NCI-H2171 (cell line): ENCODE measurements around the gene DOK7.

ENCODE experiments used
- DNase-seq: peaks from one replicate; lab custom pipeline; 2025; lab: John Stamatoyannopoulos, UW

DOK7 gene, protein sequence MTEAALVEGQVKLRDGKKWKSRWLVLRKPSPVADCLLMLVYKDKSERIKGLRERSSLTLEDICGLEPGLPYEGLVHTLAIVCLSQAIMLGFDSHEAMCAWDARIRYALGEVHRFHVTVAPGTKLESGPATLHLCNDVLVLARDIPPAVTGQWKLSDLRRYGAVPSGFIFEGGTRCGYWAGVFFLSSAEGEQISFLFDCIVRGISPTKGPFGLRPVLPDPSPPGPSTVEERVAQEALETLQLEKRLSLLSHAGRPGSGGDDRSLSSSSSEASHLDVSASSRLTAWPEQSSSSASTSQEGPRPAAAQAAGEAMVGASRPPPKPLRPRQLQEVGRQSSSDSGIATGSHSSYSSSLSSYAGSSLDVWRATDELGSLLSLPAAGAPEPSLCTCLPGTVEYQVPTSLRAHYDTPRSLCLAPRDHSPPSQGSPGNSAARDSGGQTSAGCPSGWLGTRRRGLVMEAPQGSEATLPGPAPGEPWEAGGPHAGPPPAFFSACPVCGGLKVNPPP

DNA sequence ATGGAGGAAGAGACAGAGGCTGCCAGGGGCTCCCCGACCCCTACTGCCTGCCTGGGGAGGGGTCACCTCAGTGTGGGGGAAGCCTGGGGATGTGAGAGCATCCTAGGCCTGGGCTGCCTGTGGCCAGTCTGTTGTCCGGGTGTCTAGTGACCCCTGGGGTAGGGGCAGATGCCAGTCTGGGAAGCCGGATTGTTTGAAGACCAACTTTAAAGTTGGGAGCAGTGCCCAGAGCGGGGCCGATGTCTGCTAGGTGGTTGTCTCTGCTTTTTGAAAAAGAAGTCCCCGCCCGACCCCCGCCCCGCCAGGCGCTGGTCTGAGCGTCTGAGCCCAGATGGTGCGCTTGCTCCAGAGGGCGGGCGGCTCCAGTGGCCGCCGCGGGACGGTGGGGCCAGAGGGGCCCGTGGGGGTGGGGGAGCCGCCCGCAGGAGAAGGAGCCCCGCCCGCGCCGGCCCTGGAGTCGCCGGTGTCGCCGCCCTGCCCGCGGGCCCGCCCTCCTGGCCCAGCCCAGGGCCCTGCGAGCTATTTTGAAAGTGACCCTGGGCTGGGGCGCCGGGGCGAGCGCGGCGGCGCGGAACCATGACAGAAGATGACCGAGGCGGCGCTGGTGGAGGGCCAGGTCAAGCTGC lies at the start of gene DOK7:
Gene DOK7, plus strand, starts transcription at position 517 of the 626 bp plus-strand sequence. Its CDS starts 70 bp downstream, at position 587.
- no peak for DNase-seq

DNA sequence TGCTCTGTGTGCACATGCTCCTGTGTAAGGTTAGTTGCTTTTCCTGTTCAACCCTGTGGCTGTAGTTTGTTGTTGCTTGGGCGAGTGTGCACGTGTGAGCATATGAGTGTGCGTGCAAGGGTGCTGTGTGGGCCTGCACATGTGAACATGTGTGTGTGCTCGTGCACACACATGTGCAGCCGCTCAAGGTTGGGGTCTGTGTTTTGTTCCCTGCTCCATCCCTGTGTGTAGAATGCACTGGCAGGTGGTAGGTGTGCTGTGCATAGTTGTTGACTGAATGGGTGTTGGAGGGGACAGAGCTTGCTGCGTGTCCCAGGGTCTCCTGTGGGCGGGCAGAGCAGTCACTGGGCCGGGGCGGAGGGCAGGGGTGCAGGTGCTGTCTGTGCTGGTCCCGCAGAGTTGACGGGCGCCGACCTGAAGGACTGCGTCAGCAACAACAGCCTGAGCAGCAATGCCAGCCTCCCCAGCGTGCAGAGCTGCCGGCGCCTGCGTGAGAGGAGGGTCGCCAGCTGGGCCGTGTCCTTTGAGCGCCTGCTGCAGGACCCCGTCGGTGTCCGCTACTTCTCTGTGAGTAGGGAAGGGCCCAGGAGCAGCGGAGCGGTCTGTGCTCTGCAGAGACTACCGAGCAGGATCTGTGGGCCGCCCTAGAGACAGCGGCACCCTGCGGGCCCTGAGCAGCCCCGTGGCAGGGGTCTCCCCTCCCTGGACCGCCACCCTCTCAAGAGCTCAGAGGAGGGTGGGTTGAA lies 49.3 kb upstream of the DOK7 start:
- DNase-seq, result no peak

DNA sequence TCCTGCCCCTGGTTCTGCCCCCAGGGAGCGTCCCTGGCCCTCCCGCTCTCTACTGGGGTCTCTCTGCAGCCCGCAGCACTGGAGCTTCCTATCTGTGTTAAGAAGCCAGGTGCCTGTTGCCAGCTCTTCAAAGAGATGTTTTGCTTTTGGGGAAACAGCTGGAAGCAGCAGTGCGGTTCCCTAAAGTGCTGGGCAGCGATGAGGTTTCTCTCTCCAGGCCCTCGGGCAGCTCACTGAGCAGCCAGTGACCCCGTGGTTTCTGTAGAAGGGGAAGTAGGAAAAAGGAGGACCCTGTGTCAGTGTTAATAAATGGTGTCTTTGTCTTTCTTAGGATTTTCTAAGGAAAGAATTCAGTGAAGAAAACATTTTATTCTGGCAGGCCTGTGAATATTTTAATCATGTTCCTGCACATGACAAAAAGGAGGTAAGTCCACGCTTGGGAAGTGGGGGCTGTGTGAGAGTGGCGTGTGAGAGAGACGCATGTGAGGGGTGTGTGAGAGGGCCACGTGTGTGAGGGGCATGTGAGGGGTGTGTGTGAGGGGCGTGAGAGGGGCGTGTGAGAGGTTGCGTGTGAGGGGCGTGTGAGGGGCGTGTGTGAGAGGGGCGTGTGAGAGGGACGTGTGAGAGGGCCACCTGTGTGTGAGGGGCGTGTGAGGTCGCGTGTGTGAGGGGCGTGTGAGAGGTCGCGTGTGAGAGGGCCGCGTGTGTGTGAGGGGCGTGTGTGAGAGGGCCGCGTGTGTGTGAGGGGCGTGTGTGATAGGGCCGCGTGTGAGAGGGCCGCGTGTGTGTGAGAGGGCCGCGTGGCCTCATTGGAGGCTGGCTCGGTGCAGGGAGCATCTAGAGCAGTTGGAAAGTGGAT lies 48.5 kb upstream of the DOK7 start:
- no peak for DNase-seq

DNA sequence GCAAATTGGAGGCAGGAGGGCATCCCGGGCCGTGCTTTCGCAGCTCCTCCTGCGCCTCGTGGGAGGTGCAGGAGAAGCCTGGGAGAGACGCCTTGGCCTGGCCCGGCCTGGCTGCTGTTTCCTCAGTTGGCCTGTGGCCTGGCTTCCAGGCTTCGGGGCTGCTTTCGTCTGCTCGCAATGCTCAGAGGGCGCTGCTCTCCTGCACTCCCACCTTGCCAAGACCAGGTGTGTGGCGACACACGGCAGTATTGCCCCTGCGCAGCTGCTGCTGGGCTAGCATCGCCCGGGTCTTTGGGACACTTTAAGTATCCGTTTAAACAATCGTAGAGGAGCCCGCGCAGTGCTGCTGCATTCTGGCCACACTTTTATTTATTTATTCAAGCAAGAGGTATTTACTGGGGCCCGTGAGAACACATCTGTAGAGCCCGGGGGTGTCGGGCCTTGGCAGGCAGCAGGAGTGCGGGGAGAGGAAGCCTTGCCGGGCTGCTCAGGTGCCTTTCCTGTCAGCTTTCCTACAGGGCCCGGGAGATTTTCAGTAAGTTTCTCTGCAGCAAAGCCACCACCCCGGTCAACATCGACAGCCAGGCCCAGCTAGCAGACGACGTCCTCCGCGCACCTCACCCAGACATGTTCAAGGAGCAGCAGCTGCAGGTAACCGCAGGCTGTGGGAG lies 47.5 kb upstream of the DOK7 start:
- no peak for DNase-seq

DNA sequence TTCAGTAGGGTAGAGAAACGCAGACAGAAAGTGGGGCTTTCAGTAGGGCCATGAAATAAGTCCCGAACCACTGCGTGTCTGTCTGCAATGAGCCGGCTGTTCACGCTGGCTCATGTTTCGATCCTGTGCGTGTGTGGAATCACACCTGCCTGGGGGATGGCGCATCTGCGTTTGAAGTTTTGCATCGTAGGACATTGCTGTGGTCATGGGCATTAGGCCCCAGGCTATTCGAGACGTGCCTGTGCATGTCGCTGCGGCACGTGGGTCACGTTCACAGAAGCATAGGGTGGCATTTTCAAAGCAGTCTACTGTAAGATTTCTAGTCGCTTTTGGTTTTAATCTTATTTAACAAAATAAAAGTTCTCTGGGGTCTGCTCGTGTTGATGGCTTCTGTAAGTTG lies 46.8 kb upstream of the DOK7 start:
- DNase-seq, result no peak

DNA sequence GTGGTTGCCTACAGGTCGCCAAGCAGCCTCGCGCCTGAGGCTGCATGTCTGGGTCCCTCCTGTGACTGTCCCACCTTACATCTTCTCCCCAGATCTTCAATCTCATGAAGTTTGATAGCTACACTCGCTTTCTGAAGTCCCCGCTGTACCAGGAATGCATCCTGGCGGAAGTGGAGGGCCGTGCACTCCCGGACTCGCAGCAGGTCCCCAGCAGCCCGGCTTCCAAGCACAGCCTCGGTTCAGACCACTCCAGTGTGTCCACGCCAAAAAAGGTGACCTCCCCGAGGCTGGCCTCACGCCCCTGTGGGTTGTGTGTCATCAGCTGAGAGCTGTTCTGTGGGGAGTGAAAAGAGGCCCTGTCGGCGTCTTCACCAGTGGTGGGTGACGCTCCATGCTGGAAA lies 46.3 kb upstream of the DOK7 start:
- no peak for DNase-seq

DNA sequence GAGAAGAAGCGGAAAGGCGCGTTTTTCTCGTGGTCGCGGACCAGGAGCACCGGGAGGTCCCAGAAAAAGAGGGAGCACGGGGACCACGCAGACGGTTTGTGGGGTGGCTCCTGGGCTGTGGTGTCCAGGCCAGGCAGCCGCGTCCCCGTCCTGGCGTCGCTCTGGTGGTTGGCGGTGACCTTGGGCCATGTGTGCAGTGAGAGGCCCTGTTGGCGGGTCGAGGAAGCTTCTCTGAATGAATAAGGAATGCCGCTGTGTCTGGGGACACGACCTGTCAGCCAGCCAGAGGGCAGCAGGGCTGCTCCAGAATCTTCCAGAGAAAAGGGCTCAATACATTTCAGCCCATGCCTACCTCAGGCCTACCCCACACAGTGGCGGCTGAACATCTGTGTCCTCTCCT lies 45.7 kb upstream of the DOK7 start:
- DNase-seq, result no peak

DNA sequence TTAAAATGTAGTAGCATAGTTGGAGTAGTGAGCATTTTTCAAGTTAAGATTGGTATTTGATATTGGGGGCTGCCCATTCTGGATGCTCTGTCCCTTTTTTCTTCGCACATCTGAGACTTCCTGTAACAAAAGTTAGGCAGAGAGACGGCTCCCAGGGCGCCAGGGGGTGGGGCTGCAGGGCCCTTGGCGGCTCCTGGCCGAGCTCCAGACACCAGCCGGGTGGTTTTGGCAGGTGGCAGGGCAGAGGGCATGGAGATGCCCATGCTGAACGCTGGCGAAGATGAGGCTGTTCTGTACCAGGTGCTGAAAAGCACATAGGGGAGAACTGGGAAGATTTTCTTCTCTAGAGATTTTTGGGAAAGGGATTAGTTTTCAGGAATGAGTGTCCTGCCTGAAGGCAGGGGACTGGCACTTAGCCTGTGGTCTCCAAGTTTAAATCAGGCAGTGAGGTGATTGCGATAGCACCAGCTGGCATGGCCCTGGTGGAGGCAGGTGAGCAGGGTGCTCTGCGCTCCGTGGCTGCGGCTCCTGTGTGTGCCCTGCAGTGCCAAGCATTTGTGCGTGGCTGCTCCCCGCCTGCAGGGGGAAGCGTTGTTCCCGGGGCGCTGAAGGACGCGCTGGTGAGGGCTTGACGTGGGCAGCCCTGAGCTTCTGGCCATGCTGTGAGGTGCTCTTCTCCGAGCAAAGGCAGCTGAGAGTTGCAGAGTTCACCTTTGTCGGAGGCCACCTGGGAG lies 44.9 kb upstream of the DOK7 start:
- no peak for DNase-seq

DNA sequence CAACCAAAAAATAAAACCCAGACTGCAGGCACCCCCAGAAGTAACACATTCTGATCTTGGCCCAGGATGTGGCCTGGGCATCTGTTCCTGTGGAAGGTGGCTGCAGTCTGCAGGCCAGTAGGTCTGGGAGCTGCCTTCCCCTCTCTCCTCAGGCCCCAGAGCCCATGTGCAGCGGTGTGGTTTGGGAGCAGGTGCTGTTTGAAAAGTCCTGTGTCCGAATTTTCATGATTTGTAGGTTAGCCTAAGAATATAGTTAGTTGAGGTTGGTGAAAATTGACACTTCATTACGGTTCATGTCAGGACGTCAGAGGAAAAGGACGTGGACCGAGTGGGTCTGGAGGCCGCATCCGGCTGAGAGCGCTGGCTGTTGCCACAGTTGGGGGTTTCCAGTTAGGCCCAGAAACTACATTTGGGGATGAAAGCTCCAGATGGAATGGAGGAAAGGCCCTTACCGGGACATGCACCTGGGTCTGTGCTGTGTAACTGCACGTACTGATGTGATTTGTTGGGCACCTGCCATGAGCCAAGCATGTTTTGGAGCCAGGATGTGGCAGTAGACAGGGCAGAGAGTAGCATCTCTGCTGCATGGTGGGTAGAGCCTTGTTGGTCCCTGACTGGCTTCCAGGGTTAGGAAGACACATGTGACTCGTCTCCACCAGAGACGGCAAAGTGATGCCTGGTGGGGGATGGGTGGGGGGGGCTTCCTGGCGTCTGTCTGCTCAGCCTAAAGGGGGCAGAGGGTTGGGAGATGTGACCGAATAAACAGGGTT lies 43.1 kb upstream of the DOK7 start:
- no peak for DNase-seq

DNA sequence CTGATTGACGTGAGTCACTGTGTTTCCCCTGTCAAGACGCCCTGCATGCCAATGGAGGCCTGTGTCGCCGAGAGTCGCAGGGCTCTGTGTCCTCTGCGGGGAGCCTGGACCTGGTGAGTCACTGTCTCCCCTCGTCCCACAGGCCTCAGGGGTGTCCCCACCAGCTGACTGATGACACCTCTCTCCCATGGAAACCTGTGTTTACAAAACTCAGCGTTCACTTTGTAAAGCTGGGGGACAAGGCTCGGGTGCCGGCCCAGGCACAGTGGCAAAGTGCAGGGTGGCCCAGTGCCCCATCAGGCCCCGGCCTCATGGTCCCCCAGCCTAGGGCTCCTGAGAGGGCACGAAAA lies 42.5 kb upstream of the DOK7 start:
- no peak for DNase-seq

DNA sequence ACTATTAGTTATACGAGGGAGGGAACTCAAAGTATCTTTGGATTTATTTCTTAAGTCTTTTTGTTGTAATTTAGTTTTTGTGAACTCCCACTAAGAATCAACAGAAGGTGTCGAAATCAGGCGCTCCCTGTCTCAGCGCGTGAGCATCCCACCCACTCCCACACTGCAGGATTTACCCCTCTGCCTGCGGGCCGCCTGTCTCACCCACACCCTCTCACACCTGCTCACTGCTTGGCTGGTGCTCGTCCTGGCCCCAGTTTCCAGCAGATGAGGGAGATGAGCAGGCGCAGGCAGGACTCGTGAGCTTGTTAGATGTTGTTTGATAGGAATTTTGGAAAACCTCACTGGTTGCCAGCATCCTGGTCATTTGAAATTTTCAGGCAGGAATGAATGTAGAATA lies 42.1 kb upstream of the DOK7 start:
- DNase-seq, result no peak

DNA sequence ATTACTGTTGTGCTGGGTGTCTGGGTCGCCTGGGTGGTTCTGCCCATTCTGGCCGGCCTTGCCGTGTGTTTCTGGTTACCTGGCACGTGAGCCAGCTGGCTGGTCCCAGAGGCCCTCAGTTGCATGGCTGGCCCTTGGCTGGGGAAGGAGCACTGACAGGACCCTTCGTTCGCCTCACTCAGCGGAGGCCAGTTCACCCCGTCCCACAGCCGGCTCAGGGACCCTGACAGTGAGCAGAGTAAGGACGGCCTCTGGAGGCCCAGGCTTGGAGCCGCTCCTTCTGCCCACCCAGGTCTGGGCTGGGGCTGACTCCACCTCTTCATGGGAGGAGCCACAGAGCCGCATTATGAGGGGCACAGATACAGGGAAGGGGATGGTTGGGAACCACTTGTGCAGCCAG lies 41.6 kb upstream of the DOK7 start:
- DNase-seq, result no peak

DNA sequence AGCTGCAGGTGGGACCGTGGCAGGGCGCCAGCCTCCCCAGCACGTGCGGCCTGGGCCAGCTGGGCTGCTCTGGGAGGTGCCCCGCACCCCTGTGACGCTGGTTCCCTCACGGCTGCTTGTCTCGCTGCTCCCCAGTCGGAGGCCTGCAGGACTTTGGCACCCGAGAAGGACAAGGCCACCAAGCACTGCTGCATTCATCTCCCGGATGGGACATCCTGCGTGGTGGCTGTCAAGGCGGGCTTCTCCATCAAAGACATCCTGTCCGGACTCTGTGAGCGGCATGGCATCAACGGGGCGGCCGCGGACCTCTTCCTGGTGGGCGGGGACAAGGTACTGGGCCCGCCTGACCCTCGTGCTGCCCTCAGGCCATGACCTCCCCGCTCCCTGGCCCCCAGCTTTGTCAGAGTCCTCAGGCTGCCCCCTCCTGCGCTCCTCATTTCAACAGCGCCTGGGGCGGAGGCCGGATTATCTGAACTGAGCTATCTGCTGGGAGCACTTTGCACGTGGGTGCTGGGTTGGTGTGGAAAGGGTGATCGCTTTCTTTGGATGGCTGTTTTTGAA lies 40.8 kb upstream of the DOK7 start:
- DNase-seq, result no peak

DNA sequence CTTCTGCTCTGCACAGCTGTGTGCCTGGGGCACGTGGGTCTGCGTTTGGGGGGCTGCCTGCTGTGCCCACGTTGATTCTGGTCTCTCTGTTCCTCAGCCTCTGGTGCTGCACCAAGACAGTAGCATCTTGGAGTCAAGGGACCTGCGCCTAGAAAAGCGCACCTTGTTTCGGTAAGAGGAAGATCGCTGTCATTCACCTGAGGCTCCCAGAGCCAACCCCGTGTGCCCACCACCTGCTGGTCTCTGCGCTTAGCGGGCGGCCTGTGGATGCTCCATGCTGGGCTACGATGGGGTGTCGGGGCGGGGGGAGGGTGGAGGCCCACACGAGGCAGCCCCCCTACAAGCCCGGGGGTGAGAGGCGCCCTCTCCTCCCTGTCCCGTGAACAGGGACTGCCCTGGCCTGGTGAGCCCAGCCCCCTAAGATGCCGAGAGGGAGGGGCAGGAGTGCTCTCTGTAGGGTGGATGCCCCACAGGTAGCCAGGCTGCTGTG lies 40.3 kb upstream of the DOK7 start:
- DNase-seq, result no peak

DNA sequence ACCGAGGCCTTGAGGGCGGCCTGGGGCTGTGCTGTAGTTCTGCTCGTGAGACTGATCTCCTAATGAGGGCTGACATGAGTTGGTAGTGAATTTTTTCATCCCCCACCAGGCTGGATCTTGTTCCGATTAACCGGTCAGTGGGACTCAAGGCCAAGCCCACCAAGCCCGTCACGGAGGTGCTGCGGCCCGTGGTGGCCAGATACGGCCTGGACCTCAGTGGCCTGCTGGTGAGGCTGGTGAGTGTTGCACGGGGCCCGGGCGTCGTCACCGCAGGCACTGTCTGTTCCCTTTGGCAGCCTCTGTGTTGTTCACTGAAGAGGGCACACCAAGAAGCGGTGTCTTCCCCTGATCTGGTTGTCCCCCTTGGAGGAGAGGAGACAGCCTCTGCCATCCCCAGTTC lies 39.7 kb upstream of the DOK7 start:
- no peak for DNase-seq

DNA sequence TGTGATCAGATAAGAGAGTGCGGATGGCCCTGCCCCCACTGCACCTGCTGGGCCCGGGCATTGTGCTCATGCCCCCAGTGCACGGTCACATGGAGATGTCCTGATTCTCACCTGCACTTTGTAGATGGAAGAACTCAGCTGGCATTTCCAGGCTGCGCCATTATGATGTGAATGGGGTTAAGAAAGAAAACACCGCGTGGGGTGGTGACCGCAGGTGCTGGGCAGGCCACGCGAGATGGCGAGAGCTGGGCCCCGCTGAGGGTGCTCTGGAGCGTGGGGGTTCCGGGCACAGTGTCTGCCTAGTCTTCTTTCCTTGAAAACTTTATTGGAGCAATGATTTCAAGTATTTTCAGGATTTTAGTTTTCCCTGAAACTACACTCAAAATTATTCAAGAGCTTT lies 39.2 kb upstream of the DOK7 start:
- no peak for DNase-seq

DNA sequence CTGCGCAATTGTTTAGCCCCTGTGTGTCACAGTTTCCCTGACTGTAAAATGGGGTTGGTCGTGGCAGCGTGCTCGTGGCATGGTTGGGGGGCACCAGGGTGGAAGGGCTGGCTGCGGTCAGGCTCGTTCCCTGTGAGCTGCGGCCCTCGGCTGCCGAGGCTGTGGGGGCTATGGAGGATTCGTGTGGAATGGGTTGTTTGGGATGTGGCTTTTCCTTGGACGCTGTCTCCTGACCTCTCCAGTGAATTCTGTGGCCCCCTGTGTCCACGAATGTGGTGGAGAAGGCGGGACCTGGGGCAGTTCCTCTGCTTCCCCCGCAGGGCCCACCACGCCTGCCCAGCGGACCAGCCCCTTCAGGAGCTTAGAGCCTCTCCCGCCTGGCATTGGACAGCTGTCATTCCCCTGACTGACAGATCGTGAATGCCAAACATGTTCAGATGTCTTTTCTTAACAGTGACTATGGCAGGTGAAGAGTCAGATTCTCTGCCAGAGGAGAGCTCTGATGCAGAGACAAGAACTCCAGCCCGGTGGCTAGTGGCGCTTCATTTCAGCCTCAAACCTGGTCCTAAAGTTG lies 38.5 kb upstream of the DOK7 start:
- DNase-seq, result no peak

DNA sequence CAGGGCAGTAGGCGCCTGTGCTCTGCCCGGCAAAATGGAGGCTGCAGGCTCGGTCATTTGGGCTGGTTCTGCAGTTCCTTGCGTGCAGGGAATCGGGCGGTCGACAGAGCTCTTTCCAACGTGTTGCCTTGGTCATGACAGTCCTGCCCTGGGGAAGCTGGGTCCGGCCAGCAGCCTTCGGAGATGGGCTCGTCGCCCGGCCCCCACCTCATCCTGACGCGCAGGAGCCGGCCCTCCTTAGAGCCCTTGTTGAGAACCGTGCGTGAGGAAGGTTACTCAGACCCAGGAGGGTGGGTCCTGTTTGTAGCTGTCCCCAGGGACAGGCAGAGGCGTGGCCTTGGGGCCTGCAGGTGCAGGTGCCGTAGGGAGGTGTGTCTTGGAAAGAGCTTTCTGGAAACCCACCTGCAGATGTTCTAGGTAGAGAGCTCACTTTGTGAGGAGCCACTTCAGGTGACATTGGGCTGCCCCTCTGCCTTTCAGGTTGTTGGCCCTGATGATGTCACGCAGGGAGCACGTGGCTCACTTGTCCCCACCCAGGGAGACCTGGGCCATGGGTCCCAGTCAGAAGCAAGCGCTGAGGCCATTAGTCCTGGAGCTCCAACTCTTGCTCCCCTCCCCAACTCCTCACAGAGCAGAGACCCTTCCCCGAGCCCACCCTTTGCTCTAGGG lies 36.5 kb upstream of the DOK7 start:
- DNase-seq, result no peak

DNA sequence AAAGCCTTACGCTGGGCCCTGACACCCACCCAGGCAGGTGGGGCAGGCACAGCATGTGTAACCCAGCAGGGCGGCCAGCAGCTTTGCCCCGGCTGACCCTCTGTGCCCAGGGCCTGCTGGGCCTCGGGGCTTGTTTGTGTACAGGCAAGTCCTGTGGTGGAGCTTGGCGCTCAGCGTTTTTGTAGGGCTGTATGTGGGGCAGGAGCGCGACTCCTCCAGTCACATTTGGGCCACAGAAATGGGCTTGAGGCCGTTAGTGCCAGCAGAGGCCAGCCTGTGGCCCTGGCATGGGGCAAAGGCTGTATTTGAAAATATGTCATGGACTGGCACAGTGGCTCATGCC lies 36.0 kb upstream of the DOK7 start:
- DNase-seq, result no peak
